Uterus (tissue), 4 donors: ENCODE measurements around the gene SH3RF3. TPM values are rescaled to one million over a fixed set of nuclear protein-coding genes. Genes with fewer than 3 reads are reported as not detected.

ENCODE experiments used
- DNase-seq, 2 donors: peaks; one replicate each; pipeline ENCODE4 v3.0.0-alpha.2; 2019 to 2020
- H3K27ac ChIP-seq, 2 donors: fragments of 200-600 bp; sonication (generic); 1 replicate in 1 of 2; 2 replicates in 1 of 2; pipeline ENCODE4 v1.5.1; 2016 to 2018
- H3K27me3 ChIP-seq, 2 donors: fragments of 200-600 bp; sonication (generic); one replicate each; pipeline ENCODE4 v1.5.1; 2018 to 2019; ENCODE audit warnings: control low read depth in 1 of 2
- H3K36me3 ChIP-seq, 2 donors: fragments of 200-600 bp; sonication (generic); one replicate each; pipeline ENCODE4 v1.5.1; 2019; ENCODE audit warnings: control low read depth in 1 of 2
- H3K4me1 ChIP-seq, 2 donors: fragments of 200-600 bp; sonication (generic); one replicate each; pipeline ENCODE4 v1.5.1; 2018 to 2019; ENCODE audit warnings: control low read depth in 1 of 2
- H3K4me3 ChIP-seq, 2 donors: fragments of 200-600 bp; sonication (generic); 1 replicate in 1 of 2; 2 replicates in 1 of 2; pipeline ENCODE4 v1.5.1; 2018 to 2019; ENCODE audit warnings: mild to moderate bottlenecking in 1 of 2
- H3K9me3 ChIP-seq, 2 donors: fragments of 200-600 bp; sonication (generic); one replicate each; pipeline ENCODE4 v1.5.1; 2019; ENCODE audit warnings: control low read depth in 1 of 2
- CTCF ChIP-seq, 4 experiments: fragments of 200-600 bp in 2 of 4; fragments of 450-650 bp in 2 of 4; sonication (generic) in 2 of 4; IDR thresholded peaks; one replicate each; pipeline ENCODE4 v1.5.1; 2016 to 2019; ENCODE audit warnings: antibody characterized with exemption in 4 of 4, mild to moderate bottlenecking in 2 of 4, moderate library complexity in 1 of 4
- POLR2A ChIP-seq, 2 donors: fragments of 450-650 bp; IDR thresholded peaks; one replicate each; pipeline ENCODE4 v1.6.1; 2016; ENCODE audit warnings: antibody characterized with exemption in 2 of 2, mild to moderate bottlenecking in 1 of 2, moderate library complexity in 1 of 2
- intact Hi-C: fragments of 100-400 bp; cut with DNase I; formaldehyde crosslinking; loops from one replicate; pipeline ENCODE4 v1.15.1; 2023; ENCODE audit warnings: low total_unique reads
- total RNA-seq, 4 donors: library from RNA; depleted of rRNA in 3 of 4; stranded (reverse); fragments of >200 nt in 3 of 4; gene quantifications; one replicate each; pipeline versions ENCODE4 v1.1.0 to v1.2.4, GENCODE V29; 2014 to 2023
- donor health status: DM: yes; HTN: yes; CAD: no.

Gene SH3RF3
- total RNA-seq, 4 donors from 2014 or later: 5.1 to 10.2 (median 8.7) TPM; not detected in 1

GRCh38 chr2:109472974-109473373 lies 344.0 kb downstream of the SH3RF3 start:
- TF ChIP-seq POLR2A (IDR thresholded peaks at IDR 0.05): no peak
- no peak for TF ChIP-seq CTCF (IDR thresholded peaks at IDR 0.05)
- DNase-seq: no peak
- H3K27me3 ChIP-seq: no peaks in the 10 kb centered on the region
- no peaks in the 10 kb centered on the region for H3K36me3 ChIP-seq
- no peak overlapping the region for H3K27ac ChIP-seq
- no peak overlapping the region for H3K4me3 ChIP-seq
- intact Hi-C loops: no loop called here
- H3K4me1 ChIP-seq: no peaks in the 10 kb centered on the region
- no peaks in the 10 kb centered on the region for H3K9me3 ChIP-seq

GRCh38 chr2:109473616-109474318 lies 344.8 kb downstream of the SH3RF3 start:
- H3K4me3 ChIP-seq: no peak overlapping the region
- no peaks in the 10 kb centered on the region for H3K4me1 ChIP-seq
- intact Hi-C loops: no loop called here
- H3K9me3 ChIP-seq: no peaks in the 10 kb centered on the region
- H3K27me3 ChIP-seq: no peaks in the 10 kb centered on the region
- no peak for TF ChIP-seq CTCF (IDR thresholded peaks at IDR 0.05)
- TF ChIP-seq POLR2A (IDR thresholded peaks at IDR 0.05): no peak
- no peaks in the 10 kb centered on the region for H3K36me3 ChIP-seq
- no peak overlapping the region for H3K27ac ChIP-seq
- DNase-seq: no peak

- no peaks in the 10 kb centered on the region for H3K36me3 ChIP-seq
- no peaks in the 10 kb centered on the region for H3K4me1 ChIP-seq
- no peaks in the 10 kb centered on the region for H3K27me3 ChIP-seq
- no peaks in the 10 kb centered on the region for H3K9me3 ChIP-seq
- intact Hi-C loops: no loop called here
- TF ChIP-seq POLR2A (IDR thresholded peaks at IDR 0.05) (no peak), CTCF (IDR thresholded peaks at IDR 0.05) (no peak)
- H3K27ac ChIP-seq: no peak overlapping the region
- no peak overlapping the region for H3K4me3 ChIP-seq
- no peak for DNase-seq
Observed at GRCh38 chr2:109474319-109474825, 345.4 kb downstream of the SH3RF3 start.

GRCh38 chr2:109475531-109476210 lies 346.7 kb downstream of the SH3RF3 start:
- no peak overlapping the region for H3K27ac ChIP-seq

More at GRCh38 chr2:109475531-109476210, 346.7 kb downstream of the SH3RF3 start:
- no peak for DNase-seq
- intact Hi-C loops: no loop called here
- no peaks in the 10 kb centered on the region for H3K9me3 ChIP-seq
- H3K4me1 ChIP-seq: no peaks in the 10 kb centered on the region
- TF ChIP-seq POLR2A (IDR thresholded peaks at IDR 0.05) (no peak), CTCF (IDR thresholded peaks at IDR 0.05) (no peak)
- no peaks in the 10 kb centered on the region for H3K27me3 ChIP-seq
- H3K36me3 ChIP-seq: no peaks in the 10 kb centered on the region
- no peak overlapping the region for H3K4me3 ChIP-seq
